Esophagus squamous epithelium (tissue), 5 donors: ENCODE measurements around the gene NFATC3. TPM values are rescaled to one million over a fixed set of nuclear protein-coding genes. Genes with fewer than 3 reads are reported as not detected.

Experiments used
- DNase-seq: peaks from one replicate; lab custom pipeline; 2025; lab: John Stamatoyannopoulos, UW
- H3K27ac ChIP-seq, 4 donors: fragments of 200-600 bp; sonication (generic); one replicate each; pipeline ENCODE4 v1.5.1; 2016 to 2019; ENCODE audit warnings: mild to moderate bottlenecking in 1 of 4
- H3K27me3 ChIP-seq, 4 donors: fragments of 200-600 bp; sonication (generic); 1 replicate in 3 of 4; 2 replicates in 1 of 4; pipeline versions ENCODE4 v1.5.1 to v1.6.0; 2017 to 2021; ENCODE audit warnings: antibody characterized with exemption in 1 of 4
- H3K36me3 ChIP-seq, 3 donors: fragments of 200-600 bp; sonication (generic); one replicate each; pipeline ENCODE4 v1.5.1; 2016 to 2019
- H3K4me1 ChIP-seq, 3 donors: fragments of 200-600 bp; sonication (generic); one replicate each; pipeline ENCODE4 v1.5.1; 2017 to 2019
- H3K4me3 ChIP-seq, 4 donors: fragments of 200-600 bp; sonication (generic); 1 replicate in 3 of 4; 2 replicates in 1 of 4; pipeline ENCODE4 v1.5.1; 2016 to 2019; ENCODE audit warnings: mild to moderate bottlenecking in 2 of 4, moderate library complexity in 1 of 4
- H3K9me3 ChIP-seq, 3 donors: fragments of 200-600 bp; sonication (generic); one replicate each; pipeline ENCODE4 v1.5.1; 2016 to 2019
- POLR2A ChIP-seq, 4 donors: fragments of 450-650 bp; IDR thresholded peaks; one replicate each; pipeline ENCODE4 v1.6.1; 2017; ENCODE audit warnings: antibody characterized with exemption in 4 of 4, mild to moderate bottlenecking in 4 of 4, moderate library complexity in 3 of 4
- WGBS, 2 donors: methylation state at CpG; one replicate each; pipeline ENCODE4 v1.1.5; 2018; 5-methylcytosine and 5-hydroxymethylcytosine counted together
- intact Hi-C: fragments of 100-400 bp; cut with DNase I; formaldehyde crosslinking; loops from one replicate; pipeline ENCODE4 v1.15.0; 2022
- total RNA-seq, 4 donors: library from RNA; depleted of rRNA; stranded (reverse); fragments of >200 nt; gene quantifications; one replicate each; pipeline ENCODE4 v1.1.0, GENCODE V29; 2016
- TF ChIP-seq, protein P1 (sequence below), 6 experiments: fragments of 450-650 bp in 4 of 6; fragments of 200-600 bp in 2 of 6; sonication (generic) in 2 of 6; IDR thresholded peaks; one replicate each; pipeline ENCODE4 v1.5.1; 2016 to 2019; ENCODE audit warnings: antibody characterized with exemption in 6 of 6, mild to moderate bottlenecking in 4 of 6, moderate library complexity in 4 of 6
- donor health status: DM: yes; HTN: yes; CAD: no.

The NFATC3 gene
- total RNA-seq, 4 donors from 2014 or later = 18.6 to 30.9 (median 20.5) TPM

DNA sequence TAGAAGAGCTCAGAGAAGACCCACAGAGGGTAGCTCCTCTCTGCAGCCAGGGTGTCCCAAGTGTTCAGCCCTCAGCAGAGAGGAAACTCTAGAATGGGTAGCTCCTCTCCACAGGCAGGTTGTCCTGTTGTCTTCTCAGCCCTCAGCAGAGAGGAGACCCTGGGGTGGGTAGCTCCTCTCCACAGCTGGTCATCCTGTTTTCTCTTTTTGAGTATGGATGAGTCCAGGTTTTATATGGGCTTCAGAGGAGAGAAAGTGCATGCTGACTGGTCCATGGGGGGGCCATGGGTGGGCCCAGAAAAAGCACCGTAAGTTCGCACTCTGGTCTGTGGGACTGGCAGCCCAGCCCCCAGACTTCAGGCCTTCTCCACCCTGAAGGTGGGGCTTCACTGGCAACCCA is 102.3 kb downstream of the NFATC3 start:
- H3K27ac ChIP-seq = no peak overlapping the region
- TF ChIP-seq POLR2A (IDR thresholded peaks at IDR 0.05) = no peak
- TF ChIP-seq, protein P1, sequence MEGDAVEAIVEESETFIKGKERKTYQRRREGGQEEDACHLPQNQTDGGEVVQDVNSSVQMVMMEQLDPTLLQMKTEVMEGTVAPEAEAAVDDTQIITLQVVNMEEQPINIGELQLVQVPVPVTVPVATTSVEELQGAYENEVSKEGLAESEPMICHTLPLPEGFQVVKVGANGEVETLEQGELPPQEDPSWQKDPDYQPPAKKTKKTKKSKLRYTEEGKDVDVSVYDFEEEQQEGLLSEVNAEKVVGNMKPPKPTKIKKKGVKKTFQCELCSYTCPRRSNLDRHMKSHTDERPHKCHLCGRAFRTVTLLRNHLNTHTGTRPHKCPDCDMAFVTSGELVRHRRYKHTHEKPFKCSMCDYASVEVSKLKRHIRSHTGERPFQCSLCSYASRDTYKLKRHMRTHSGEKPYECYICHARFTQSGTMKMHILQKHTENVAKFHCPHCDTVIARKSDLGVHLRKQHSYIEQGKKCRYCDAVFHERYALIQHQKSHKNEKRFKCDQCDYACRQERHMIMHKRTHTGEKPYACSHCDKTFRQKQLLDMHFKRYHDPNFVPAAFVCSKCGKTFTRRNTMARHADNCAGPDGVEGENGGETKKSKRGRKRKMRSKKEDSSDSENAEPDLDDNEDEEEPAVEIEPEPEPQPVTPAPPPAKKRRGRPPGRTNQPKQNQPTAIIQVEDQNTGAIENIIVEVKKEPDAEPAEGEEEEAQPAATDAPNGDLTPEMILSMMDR (IDR thresholded peaks at IDR 0.05) = no peak
- H3K36me3 ChIP-seq = peaks cover 8 to 97% (median 12%) of the 10 kb centered on the region in 3 donors
- no peak overlapping the region for H3K4me3 ChIP-seq
- no peaks in the 10 kb centered on the region for H3K9me3 ChIP-seq
- no peaks in the 10 kb centered on the region for H3K27me3 ChIP-seq
- no peak for DNase-seq
- H3K4me1 ChIP-seq = no peaks in the 10 kb centered on the region
- no CpG with 5 or more reads among the region's 2 CpGs for WGBS, 2 donors
- intact Hi-C loops = no loop called here

- no peaks in the 10 kb centered on the region for H3K4me1 ChIP-seq
- no peak overlapping the region for H3K4me3 ChIP-seq
- WGBS, 2 donors = 100% methylated on average over 1 to 4 of the region's 10 CpGs
- intact Hi-C loops = no loop called here
- H3K36me3 ChIP-seq = peaks cover 8 to 97% (median 12%) of the 10 kb centered on the region in 3 donors
- no peaks in the 10 kb centered on the region for H3K27me3 ChIP-seq
- DNase-seq = no peak
- TF ChIP-seq, protein P1 (IDR thresholded peaks at IDR 0.05) = no peak
- no peak for TF ChIP-seq POLR2A (IDR thresholded peaks at IDR 0.05)
- no peak overlapping the region for H3K27ac ChIP-seq
- no peaks in the 10 kb centered on the region for H3K9me3 ChIP-seq
Measured at GRCh38 chr16:68188170-68188569, 103.0 kb downstream of the NFATC3 start.

DNA sequence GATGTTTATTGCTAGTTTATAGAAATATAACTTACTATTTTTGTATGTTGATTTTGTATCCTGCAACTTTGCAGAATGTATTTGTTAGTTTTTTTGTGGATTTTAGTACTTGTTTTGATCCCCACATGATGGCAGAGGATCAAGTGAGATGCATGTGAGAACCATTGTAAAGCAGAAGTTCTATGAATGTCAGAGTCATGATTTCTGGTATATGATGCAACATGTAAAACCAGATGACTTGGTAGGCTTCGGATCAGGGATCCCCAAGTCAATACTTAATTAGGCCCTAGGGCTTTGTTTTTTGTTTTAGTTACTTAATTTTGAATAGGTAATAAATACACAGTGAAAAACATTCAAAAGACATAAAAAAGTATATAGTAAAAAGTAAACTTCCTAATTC is 104.9 kb downstream of the NFATC3 start:
- H3K36me3 ChIP-seq = peaks cover 6 to 90% (median 8%) of the 10 kb centered on the region in 3 donors
- no peaks in the 10 kb centered on the region for H3K27me3 ChIP-seq
- no peaks in the 10 kb centered on the region for H3K4me1 ChIP-seq
- WGBS, 2 donors = 72 to 76% methylated on average over 1 of the region's 1 CpG
- intact Hi-C loops = no loop called here
- no peaks in the 10 kb centered on the region for H3K9me3 ChIP-seq
- TF ChIP-seq POLR2A (IDR thresholded peaks at IDR 0.05) = no peak
- DNase-seq = no peak
- H3K4me3 ChIP-seq = no peak overlapping the region
- H3K27ac ChIP-seq = no peak overlapping the region

DNA sequence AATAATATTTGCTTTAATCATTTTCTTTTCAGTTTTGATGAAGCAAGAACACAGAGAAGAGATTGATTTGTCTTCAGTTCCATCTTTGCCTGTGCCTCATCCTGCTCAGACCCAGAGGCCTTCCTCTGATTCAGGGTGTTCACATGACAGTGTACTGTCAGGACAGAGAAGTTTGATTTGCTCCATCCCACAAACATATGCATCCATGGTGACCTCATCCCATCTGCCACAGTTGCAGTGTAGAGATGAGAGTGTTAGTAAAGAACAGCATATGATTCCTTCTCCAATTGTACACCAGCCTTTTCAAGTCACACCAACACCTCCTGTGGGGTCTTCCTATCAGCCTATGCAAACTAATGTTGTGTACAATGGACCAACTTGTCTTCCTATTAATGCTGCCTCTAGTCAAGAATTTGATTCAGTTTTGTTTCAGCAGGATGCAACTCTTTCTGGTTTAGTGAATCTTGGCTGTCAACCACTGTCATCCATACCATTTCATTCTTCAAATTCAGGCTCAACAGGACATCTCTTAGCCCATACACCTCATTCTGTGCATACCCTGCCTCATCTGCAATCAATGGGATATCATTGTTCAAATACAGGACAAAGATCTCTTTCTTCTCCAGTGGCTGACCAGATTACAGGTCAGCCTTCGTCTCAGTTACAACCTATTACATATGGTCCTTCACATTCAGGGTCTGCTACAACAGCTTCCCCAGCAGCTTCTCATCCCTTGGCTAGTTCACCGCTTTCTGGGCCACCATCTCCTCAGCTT is 105.8 kb downstream of the NFATC3 start:
- intact Hi-C loops = no loop called here
- no peak overlapping the region for H3K27ac ChIP-seq
- H3K9me3 ChIP-seq = no peaks in the 10 kb centered on the region
- H3K27me3 ChIP-seq = no peaks in the 10 kb centered on the region
- no peaks in the 10 kb centered on the region for H3K4me1 ChIP-seq
- WGBS, 2 donors = 97% methylated on average over 2 of the region's 2 CpGs
- TF ChIP-seq, protein P1 (IDR thresholded peaks at IDR 0.05) = no peak
- no peak for TF ChIP-seq POLR2A (IDR thresholded peaks at IDR 0.05)
- no peak overlapping the region for H3K4me3 ChIP-seq
- peaks cover 6 to 82% (median 8%) of the 10 kb centered on the region in 3 donors for H3K36me3 ChIP-seq
- no peak for DNase-seq

GRCh38 chr16:68194251-68194650 is 109.1 kb downstream of the NFATC3 start:
- 90% methylated on average over 3 of the region's 3 CpGs for WGBS, 2 donors
- Histone ChIP-seq H3K9me3 (no peaks in the 10 kb centered on the region), H3K36me3 (peaks cover 6 to 49% (median 8%) of the 10 kb centered on the region in 3 donors), H3K4me1 (no peaks in the 10 kb centered on the region), H3K27ac (no peak overlapping the region), H3K27me3 (no peaks in the 10 kb centered on the region), H3K4me3 (no peak overlapping the region)
- TF ChIP-seq, protein P1 (IDR thresholded peaks at IDR 0.05) = no peak
- no peak for TF ChIP-seq POLR2A (IDR thresholded peaks at IDR 0.05)
- no peak for DNase-seq
- intact Hi-C loops = no loop called here
